Aorta (tissue), 5 donors: ENCODE results near the gene RASSF5. TPM values are rescaled to one million over a fixed set of nuclear protein-coding genes. Genes with fewer than 3 reads are reported as not detected.
A peak's percentile ranks its signal among the peaks of the same experiment; 100 is the strongest.

Source experiments
- ATAC-seq: fragments of 200-7000 bp; cut with Tn5 transposase; one replicate; pipeline ENCODE4 v1.9.1; 2022; ENCODE audit warnings: moderate library complexity; ENCODE audit not compliant: low FRiP score
- DNase-seq, 2 donors: peaks; one replicate each; pipeline ENCODE4 v3.0.0-alpha.2; 2020
- H3K27ac ChIP-seq, 2 donors: one replicate each; pipeline ENCODE4 v1.5.1; 2013; ENCODE audit warnings: low read length in 2 of 2, mild to moderate bottlenecking in 2 of 2, moderate library complexity in 2 of 2, control low read depth in 1 of 2, inconsistent platforms in 1 of 2, low read depth in 1 of 2
- H3K27me3 ChIP-seq, 2 donors: one replicate each; pipeline ENCODE4 v1.6.1; 2013; ENCODE audit warnings: control low read depth in 1 of 2, low read length in 1 of 2, mild to moderate bottlenecking in 1 of 2, moderate library complexity in 1 of 2; ENCODE audit not compliant: insufficient read depth in 2 of 2, control insufficient read depth in 1 of 2
- H3K36me3 ChIP-seq, 2 donors: one replicate each; pipeline ENCODE4 v1.6.1; 2013; ENCODE audit warnings: control low read depth in 1 of 2, low read length in 1 of 2, mild to moderate bottlenecking in 1 of 2; ENCODE audit not compliant: insufficient read depth in 2 of 2, control insufficient read depth in 1 of 2
- H3K4me1 ChIP-seq, 2 donors: one replicate each; pipeline ENCODE4 v1.6.1; 2013; ENCODE audit warnings: low read length in 2 of 2, control low read depth in 1 of 2, mild to moderate bottlenecking in 1 of 2, moderate library complexity in 1 of 2; ENCODE audit not compliant: insufficient read depth in 2 of 2, control insufficient read depth in 1 of 2
- H3K4me3 ChIP-seq, 2 donors: one replicate each; pipeline ENCODE4 v1.5.1; 2013; ENCODE audit warnings: low read length in 2 of 2, control low read depth in 1 of 2, mild to moderate bottlenecking in 1 of 2
- H3K9me3 ChIP-seq: one replicate; pipeline ENCODE4 v1.6.1; 2013; ENCODE audit warnings: mild to moderate bottlenecking, low read length; ENCODE audit not compliant: control insufficient read depth
- WGBS, 2 donors: extraction: QIAGEN DNeasy Blood & Tissue Kit; methylation state at CpG; one replicate each; pipeline ENCODE4 v1.1.7; 2013; 5-methylcytosine and 5-hydroxymethylcytosine counted together
- intact Hi-C, 2 donors: fragments of 100-400 bp; cut with DNase I; formaldehyde crosslinking; loops; one replicate each; pipeline versions ENCODE4 v1.14.2 to v1.15.0; 2022
- polyA plus RNA-seq, 2 donors: library from polyadenylated mRNA; stranded (reverse); fragments of 200-250 nt; gene quantifications; one replicate each; pipeline ENCODE4 v1.2.3, GENCODE V29; 2013
- total RNA-seq, 2 donors: library from RNA; stranded (reverse); fragmentation: NEBNext Ultra II Directional; extraction: Animal tissue kit (Norgen Biotek cat#: 25700); gene quantifications; one replicate each; pipeline ENCODE4 v1.2.1, GENCODE V29; 2021
- donor health status: healthy with polysubstance abuse.
- donor health status: Bipolar disorder and iron deficiency.
- donor health status: DM: no; HTN: no; CAD: no.
- donor health status: DM: no; HTN: no; CAD: no.
- donor health status: DM: yes; HTN: yes; CAD: no.

RASSF5 gene
- total and polyA plus RNA-seq, 4 donors: 2.1 to 18.2 (median 9.9) TPM

GRCh38 chr1:206505702-206506355 is 1.5 kb upstream of the RASSF5 start:
- 85 to 91% methylated on average over 10 of the region's 10 CpGs for WGBS, 2 donors
- ATAC-seq (no peak), DNase-seq (peak; percentile 28 to 44)
- no peak overlapping the region for H3K4me3 ChIP-seq
- intact Hi-C loops: loop anchor here in 1 of 2 donors (5.0 kb wide), 1 partner anchor 36 kb away; no protein-coding TSS in a partner anchor
- no peaks in the 10 kb centered on the region for H3K4me1 ChIP-seq
- no peaks in the 10 kb centered on the region for H3K9me3 ChIP-seq
- no peaks in the 10 kb centered on the region for H3K27me3 ChIP-seq
- H3K36me3 ChIP-seq: no peaks in the 10 kb centered on the region
- H3K27ac ChIP-seq: no peak overlapping the region

GRCh38 chr1:206506405-206507283 is 687 bp upstream of the RASSF5 start:
- peak; percentile 16 for ATAC-seq
- H3K4me3 ChIP-seq: peak overlapping the region; percentile 48 to 90
- intact Hi-C loops: loop anchor here in 1 of 2 donors (5.0 kb wide), 1 partner anchor 36 kb away; no protein-coding TSS in a partner anchor
- H3K27me3 ChIP-seq: no peaks in the 10 kb centered on the region
- DNase-seq: peak; percentile 67 to 80
- H3K36me3 ChIP-seq: no peaks in the 10 kb centered on the region
- no peaks in the 10 kb centered on the region for H3K9me3 ChIP-seq
- WGBS, 2 donors: 15% methylated on average over 48 of the region's 48 CpGs
- H3K27ac ChIP-seq: peak overlapping the region in 1 of 2 donors; percentile 4
- no peaks in the 10 kb centered on the region for H3K4me1 ChIP-seq

GRCh38 chr1:206508130-206508889 is 979 bp downstream of the RASSF5 start:
- DNase-seq: peak; percentile 43 to 75
- H3K27ac ChIP-seq: no peak overlapping the region
- H3K9me3 ChIP-seq: no peaks in the 10 kb centered on the region
- intact Hi-C loops: loop anchor here in 1 of 2 donors (5.0 kb wide), 1 partner anchor 34 kb away; no protein-coding TSS in a partner anchor
- peak overlapping the region; percentile 48 to 90 for H3K4me3 ChIP-seq
- ATAC-seq: no peak
- H3K27me3 ChIP-seq: no peaks in the 10 kb centered on the region
- WGBS, 2 donors: 58 to 60% methylated on average over 14 to 15 of the region's 15 CpGs
- H3K4me1 ChIP-seq: no peaks in the 10 kb centered on the region
- H3K36me3 ChIP-seq: no peaks in the 10 kb centered on the region

- intact Hi-C loops: loop anchor here in 1 of 2 donors (5.0 kb wide), 1 partner anchor 33 kb away; no protein-coding TSS in a partner anchor
- no peaks in the 10 kb centered on the region for H3K4me1 ChIP-seq
- DNase-seq (peak; percentile 48 to 64), ATAC-seq (no peak)
- no peaks in the 10 kb centered on the region for H3K27me3 ChIP-seq
- H3K9me3 ChIP-seq: no peaks in the 10 kb centered on the region
- 27 to 41% methylated on average over 6 of the region's 6 CpGs for WGBS, 2 donors
- H3K27ac ChIP-seq: peak overlapping the region in 1 of 2 donors; percentile 10
- H3K36me3 ChIP-seq: no peaks in the 10 kb centered on the region
- no peak overlapping the region for H3K4me3 ChIP-seq
Measured at GRCh38 chr1:206508956-206509355, 1.6 kb downstream of the RASSF5 start.

GRCh38 chr1:206509612-206510257 is 2.4 kb downstream of the RASSF5 start:
- H3K27me3 ChIP-seq: no peaks in the 10 kb centered on the region
- 92 to 95% methylated on average over 12 of the region's 12 CpGs for WGBS, 2 donors
- H3K9me3 ChIP-seq: no peaks in the 10 kb centered on the region
- no peaks in the 10 kb centered on the region for H3K36me3 ChIP-seq
- ATAC-seq: no peak
- no peak overlapping the region for H3K4me3 ChIP-seq
- H3K4me1 ChIP-seq: no peaks in the 10 kb centered on the region
- peak in 1 of 2 donors; percentile 16 for DNase-seq
- H3K27ac ChIP-seq: no peak overlapping the region
- intact Hi-C loops: loop anchor here in 1 of 2 donors (5.0 kb wide), 1 partner anchor 33 kb away; no protein-coding TSS in a partner anchor

- no peak overlapping the region for H3K27ac ChIP-seq
- H3K4me3 ChIP-seq: no peak overlapping the region
- H3K9me3 ChIP-seq: no peaks in the 10 kb centered on the region
- H3K4me1 ChIP-seq: no peaks in the 10 kb centered on the region
- WGBS, 2 donors: 96% methylated on average over 5 of the region's 5 CpGs
- H3K36me3 ChIP-seq: no peaks in the 10 kb centered on the region
- no peak for ATAC-seq
- no peak for DNase-seq
- intact Hi-C loops: no loop called here
- H3K27me3 ChIP-seq: no peaks in the 10 kb centered on the region
Measured at GRCh38 chr1:206510371-206510770, 3.0 kb downstream of the RASSF5 start.

GRCh38 chr1:206511362-206512057 is 4.2 kb downstream of the RASSF5 start:
- H3K4me3 ChIP-seq: no peak overlapping the region
- H3K27ac ChIP-seq: no peak overlapping the region
- ATAC-seq: no peak
- WGBS, 2 donors: 90 to 95% methylated on average over 14 of the region's 14 CpGs
- peak; percentile 22 to 62 for DNase-seq
- intact Hi-C loops: no loop called here
- H3K9me3 ChIP-seq: no peaks in the 10 kb centered on the region
- no peaks in the 10 kb centered on the region for H3K4me1 ChIP-seq
- no peaks in the 10 kb centered on the region for H3K27me3 ChIP-seq
- H3K36me3 ChIP-seq: no peaks in the 10 kb centered on the region
